ENCODE data around the gene RAB3D. TPM values are rescaled to one million over a fixed set of nuclear protein-coding genes. Genes with fewer than 3 reads are reported as not detected.

RAB3D gene
- total RNA-seq, 1 donor from 2014 or later, result 24.0 TPM

DNA sequence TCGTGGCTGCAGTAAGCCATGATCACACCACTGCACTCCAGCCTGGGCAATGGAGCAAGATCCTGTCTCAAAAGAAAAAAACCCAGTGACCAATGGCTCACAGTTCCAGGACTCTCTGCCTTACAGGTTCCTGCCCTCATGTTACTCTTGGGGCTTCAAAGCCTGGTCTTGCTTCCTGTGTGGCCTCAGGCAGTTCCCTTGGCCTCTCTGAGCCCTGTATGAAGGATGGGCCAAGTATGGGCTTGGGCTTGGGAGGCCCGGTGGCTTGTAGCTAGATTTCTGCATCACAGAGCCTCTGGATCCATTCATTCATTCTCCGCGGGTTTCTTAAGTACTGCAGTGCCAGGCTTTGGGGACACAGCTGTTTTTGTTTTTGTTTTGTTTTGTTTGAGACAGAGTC lies 44.3 kb downstream of the RAB3D start:
- no peak for DNase-seq

DNA sequence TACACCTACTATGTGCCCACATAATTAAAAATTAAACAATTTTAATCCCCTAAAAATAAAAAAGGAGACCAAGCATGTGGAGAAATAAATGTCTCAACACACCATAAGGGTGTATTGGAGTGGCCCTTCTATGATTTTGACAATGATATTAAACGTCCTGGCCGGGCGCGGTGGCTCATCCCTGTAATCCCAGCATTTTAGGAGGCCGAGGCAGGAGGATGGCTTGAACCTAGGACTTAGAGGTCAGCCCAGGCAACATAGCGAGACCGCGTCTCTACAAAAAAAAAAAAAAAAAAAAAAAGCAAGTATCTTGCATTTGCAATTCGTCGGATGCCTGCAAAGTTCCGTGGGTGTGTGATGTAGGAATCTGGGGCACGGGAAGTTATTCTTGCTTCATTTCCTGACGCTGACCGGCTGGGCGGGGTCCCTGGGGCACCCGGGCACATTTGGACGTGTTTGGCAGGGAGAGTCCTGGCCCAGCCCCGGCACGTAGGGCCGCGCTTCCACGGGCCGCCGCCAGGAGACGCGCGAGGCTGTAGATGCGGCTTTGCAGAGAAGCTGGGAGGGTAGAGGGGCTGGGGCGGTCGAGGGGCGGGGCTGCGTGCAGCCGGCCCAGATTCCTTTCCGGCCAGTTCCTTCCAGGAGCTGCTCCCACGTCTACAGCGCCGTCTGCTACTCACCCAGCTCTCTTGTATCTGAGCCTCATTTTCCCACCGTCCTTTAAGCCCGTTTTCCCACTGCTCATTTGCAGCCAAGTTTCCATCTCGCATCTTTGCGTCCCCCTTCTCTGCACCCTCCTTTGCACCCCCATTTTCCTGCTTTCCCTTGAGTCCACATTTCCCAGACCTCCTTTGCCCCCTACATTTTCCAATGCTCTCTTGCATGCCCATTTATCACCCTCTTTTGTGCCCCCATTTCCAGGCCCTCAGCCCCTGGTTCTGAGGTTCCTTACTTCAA lies 45.7 kb downstream of the RAB3D start:
- DNase-seq, result peak; percentile 89

DNA sequence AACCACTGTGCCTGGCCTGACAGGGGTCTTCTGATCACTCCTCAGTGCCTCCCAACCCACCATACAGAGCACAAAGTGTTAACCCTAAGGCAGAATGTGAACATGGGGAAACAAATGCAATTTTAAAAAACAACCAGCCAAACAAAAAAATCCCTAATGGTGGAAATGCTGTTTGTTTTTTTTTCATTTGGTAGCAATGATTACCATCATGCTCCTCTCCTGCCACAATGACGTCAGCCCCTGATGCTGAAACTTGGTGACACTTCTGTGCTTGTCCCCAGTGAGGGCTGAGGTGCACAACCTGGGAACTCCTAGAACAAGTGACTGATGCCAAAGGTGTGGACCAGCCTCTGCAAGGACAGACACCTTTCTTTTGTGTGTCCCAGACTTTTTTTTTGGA lies 47.5 kb downstream of the RAB3D start:
- DNase-seq, result no peak

DNA sequence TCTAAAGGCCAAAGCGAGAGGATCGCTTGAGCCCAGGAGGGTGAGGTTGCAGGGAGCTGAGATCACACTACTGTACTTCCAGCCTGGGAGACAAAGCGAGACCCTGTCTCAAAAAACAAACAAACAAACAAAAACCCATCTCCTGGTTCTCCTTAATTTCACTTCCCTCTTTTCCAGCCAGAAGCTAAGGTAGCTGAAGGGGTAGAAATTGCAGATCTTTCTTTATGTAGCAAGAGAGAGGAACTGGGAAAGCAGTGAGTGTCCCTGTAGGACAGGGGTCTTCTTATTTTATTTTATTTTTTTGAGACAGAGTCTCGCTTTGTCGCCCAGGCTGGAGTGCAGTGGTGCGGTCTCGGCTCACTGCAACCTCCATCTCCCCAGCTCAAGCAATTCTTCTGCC lies 48.0 kb downstream of the RAB3D start:
- no peak for DNase-seq

DNA sequence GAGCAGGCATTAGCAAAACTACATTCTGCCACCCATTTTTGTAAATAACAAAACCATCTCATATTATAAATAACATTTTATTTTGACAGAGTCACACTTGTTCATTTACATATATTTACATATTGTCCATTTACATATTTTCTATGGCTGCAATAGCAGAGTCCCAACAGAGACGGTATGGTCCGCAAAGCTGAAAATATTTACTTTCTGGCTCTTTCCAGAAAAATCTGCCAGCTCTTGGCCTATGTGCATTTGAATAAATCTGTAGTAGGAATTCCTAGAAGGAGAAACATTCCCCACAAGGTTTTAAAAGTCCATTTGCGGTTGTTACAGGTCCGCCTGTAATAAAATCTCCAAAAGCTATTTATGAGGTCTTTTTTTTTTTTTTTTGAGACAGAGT lies 49.2 kb downstream of the RAB3D start:
- no peak for DNase-seq

DNA sequence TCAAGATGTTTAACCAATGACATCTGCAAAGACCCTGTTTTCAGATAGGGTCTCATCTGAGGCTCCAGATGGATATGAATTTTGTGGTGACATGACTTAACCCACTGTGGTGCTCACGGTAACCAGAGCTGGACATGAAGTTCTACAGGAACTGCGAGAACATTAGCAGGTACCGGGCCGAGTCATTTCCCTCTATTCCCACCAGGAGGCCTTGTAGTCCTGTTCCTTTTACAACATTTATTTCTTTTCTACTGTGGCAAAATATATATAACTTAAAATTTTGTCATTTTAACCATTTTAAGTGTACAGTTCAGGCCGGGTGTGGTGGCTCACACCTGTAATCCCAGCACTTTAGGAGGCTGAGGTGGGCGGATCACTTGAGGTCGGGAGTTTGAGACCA lies 51.1 kb downstream of the RAB3D start:
- DNase-seq, result no peak

DNA sequence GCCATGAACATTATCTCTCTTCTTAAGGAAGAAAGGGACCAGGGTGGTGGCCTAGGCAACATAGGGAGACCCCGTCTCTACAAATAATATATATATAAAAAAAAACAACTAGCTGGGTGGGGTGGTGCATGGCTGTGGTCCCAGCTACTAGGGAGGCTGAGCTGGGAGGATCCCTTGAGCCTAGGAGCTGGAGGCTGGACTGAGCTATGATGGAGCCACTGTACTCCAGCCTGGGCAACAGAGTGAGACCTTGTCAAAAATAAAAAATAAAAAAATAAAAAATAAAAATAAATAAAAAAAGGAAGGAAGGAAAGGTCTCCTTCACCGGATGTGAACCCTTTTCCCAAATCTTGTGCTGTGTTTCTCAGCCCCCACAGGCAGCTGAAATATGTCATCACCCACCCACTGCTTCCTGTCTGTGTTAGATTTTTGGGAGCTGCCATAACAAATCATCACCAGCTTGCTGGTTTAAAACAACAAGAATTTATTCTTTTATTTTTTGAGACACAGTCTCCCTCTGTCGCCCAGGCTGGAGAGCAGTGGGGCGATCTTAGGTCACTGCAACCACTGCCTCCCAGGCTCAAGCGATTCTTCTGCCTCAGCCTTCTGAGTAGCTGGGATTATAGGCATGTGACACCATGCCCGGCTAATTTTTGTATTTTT lies 53.0 kb downstream of the RAB3D start:
- DNase-seq, result no peak

DNA sequence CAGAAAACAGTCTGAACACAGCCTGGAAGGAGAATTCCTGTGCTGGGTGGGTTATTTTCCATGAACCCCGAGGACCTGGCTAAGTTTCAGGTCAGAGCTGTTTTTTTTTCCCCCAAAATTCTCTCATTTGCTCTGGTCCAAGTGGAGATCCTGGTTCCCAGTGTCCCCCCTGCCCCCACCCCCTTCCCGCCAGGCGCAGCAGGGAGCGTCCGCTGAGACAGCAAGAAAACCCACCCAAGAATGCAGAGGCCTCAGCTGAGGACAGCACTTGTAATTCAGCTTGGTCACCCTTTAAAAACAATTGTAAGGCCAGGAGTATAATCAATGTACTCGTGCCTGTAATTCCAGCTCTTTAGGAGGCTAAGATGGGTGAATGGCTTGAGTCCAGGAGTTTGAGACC lies 54.9 kb downstream of the RAB3D start:
- DNase-seq, result no peak

DNA sequence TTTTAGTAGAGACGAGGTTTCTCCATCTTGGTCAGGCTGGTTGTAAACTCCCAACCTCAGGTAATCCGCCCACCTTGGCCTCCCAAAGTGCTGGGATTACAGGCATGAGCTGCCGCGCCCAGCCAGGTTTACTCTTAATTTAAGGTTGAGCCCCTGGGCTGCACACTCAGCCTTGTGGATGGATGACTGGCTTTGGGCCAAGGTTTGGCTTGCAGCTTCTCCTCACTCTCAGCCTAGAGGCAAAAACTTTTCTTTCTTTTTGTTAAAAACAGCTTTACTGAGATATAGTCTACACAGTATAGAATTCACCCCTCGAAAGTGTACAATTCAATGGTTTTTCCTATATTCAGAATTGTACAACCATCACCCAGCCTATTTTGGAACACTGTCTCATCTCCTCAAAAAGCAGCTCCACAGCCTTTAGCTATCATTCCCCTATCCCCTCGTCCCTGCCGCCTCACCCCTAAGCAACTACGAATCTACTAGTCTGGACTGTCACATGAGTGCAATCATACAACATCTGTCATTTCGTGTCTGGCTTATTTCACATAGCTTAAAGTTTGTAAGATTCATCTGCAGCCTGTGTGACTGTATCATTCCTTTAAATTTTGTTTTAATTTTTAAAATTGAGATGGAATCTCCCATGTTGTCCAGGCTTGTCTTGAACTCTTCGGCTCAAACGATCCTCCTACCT lies 58.0 kb downstream of the RAB3D start:
- DNase-seq, result no peak

DNA sequence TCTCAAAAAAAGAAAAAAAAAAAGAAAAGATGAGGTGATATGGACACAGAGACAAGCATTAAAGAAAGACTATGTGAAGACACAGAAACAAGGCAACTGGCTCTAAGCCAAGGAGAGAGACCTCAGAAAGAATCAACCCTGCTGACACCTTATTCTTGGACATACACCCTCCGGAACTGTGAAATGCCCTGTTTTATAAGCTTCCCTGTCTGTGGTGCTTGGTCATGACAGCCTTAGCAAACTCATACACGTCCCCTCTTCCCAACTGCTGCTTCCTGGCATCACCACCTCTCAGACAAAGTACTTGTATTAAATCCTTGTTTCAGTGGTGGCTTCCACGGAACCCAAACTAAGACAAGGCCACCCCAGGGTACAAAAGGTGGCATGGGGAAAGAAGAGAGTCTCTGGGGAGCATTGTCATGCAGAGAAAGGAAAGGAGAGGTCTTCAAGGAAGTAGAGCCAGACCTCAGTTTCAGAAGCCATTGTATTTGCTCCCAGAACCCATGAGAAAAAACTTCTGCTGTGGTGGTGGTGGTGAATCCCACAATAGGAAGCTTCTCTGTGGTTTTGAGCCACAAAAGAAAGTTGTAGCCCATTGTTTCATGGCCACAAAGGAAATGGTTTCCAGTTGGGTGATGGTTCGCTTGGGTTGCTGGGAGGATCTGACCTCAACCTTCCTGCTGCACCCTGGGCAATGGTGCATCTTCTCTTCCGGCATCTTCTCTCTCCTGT lies 59.8 kb downstream of the RAB3D start:
- DNase-seq, result no peak

DNA sequence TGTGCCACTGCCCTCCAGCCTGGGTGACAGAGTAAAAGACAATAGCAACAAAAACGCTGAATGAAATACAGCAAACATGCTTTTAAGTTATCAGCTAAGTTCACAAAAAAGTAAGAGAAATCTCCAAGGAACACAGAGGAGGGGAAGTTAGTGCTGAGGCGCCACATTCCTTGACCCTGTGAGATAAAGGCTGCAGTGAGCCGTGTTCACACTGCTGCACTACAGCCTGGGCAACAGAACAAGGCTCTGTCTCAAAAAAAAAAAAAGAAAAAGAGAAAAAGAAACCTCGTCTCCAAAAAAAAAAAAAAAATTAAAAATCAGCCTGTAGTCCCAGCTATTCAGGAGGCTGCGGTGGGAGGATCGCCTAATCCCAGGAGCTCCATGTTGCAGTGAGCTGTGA lies 60.8 kb downstream of the RAB3D start:
- no peak for DNase-seq

DNA sequence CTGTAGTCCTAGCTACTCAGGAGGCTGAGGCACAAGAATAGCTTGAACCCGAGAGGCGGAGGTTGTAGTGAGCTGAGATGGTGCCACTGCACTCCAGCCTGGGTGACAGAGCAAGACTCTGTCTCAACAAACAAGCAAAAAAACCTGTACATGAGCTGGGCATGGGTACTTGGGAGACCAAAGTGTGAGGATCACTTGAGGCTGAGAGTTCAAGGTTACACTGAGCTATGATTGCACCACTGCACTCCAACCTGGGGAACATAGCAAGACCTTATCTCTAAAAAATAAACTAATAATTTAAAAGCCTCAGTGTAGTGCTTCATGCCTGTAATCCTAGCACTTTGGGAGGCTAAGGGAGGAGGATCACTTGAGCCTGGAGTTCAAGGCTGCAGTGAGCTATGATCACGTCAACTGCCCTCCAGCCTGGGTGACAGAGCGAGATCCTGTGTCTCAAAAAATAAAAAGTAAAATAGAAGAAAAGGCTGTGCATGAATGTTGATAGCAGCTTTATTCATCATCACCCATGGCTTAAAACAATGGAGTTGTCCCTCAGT lies 64.8 kb downstream of the RAB3D start:
- DNase-seq, result no peak

DNA sequence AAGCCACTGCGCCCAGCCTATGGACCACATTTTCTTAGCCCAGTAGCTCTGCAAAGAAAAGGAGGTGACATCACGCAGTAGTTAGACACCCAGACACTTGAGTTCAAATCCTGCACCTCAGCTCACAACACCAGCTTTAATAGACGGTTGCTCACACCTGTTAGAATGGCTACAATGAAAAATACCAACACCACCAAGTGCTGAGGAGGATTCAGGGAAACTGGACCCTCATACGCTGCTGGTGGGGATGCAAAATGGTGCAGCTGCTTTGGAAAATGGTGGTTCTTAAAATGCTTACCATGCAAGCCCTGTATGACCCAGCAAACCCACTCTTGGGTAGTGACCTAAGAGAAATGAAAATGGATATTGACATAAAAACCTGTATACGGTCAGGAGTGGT lies 65.5 kb downstream of the RAB3D start:
- DNase-seq, result no peak

DNA sequence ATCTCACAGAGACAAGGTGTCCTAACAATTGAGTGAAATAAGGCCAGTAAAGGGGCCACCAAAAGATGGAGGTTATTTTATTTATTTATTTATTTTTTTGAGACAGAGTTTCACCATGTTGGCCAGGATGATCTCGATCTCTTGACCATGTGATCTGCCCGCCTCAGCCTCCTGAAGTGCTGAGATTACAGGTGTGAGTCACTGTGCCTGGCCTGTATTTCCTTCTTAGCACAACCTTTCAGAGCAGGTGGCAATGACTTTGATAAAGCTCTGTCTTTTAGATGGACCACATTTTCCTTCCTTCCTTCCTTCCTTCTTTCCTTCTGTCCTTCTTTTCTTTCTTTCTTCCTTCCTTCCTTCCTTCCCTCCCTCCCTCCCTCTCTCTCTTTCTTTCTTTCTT lies 66.2 kb downstream of the RAB3D start:
- no peak for DNase-seq

Other genes with a start within 250 kb of the RAB3D start
- 6.4 TPM for gene SPC24, start 183.9 kb downstream of the RAB3D start, total RNA-seq
- 10.6 TPM for gene KANK2, start 142.1 kb downstream of the RAB3D start, total RNA-seq
- gene ANGPTL8, start 100.0 kb downstream of the RAB3D start, total RNA-seq, result not detected
- 1.7 TPM for gene DOCK6, start 77.1 kb downstream of the RAB3D start, total RNA-seq
- gene TSPAN16, start 43.5 kb downstream of the RAB3D start, total RNA-seq, result not detected
- gene TMEM205, start 6.6 kb upstream of the RAB3D start, total RNA-seq, result 28.7 TPM
- 2.3 TPM for gene CCDC159, start 6.9 kb upstream of the RAB3D start, total RNA-seq
- gene PLPPR2, start 15.8 kb upstream of the RAB3D start, total RNA-seq, result 28.2 TPM
- 1.6 TPM for gene SWSAP1, start 35.0 kb upstream of the RAB3D start, total RNA-seq
- gene EPOR, start 44.7 kb upstream of the RAB3D start, total RNA-seq, result 4.8 TPM
- not detected for gene RGL3, start 79.7 kb upstream of the RAB3D start, total RNA-seq
- gene ODAD3, start 95.5 kb upstream of the RAB3D start, total RNA-seq, result 0.47 TPM
- 60.2 TPM for gene PRKCSH, start 96.0 kb upstream of the RAB3D start, total RNA-seq
- 105 TPM for gene ELAVL3, start 141.4 kb upstream of the RAB3D start, total RNA-seq
- gene ZNF653, start 166.2 kb upstream of the RAB3D start, total RNA-seq, result 8.3 TPM
- 25.3 TPM for gene ECSIT, start 189.5 kb upstream of the RAB3D start, total RNA-seq
- gene CNN1, start 199.2 kb upstream of the RAB3D start, total RNA-seq, result not detected
- 14.2 TPM for gene ELOF1, start 219.6 kb upstream of the RAB3D start, total RNA-seq
- gene ACP5, start 238.0 kb upstream of the RAB3D start, total RNA-seq, result 0.78 TPM